HL-60 (cell line): ENCODE data around the gene ANKH.

Experiments used
- DNase-seq, 2 experiments: peaks; one replicate each; pipeline ENCODE4 v3.0.0-alpha.2; 2010 to 2020; ENCODE audit warnings: low read depth in 1 of 2, low spot score in 1 of 2
- H3K27ac ChIP-seq: fragments of 250-450 bp; sonication (Bioruptor Pico); replicated peaks from 2 replicates; pipeline ENCODE4 v1.5.1; 2020; ENCODE audit warnings: mild to moderate bottlenecking, moderate library complexity
- H3K27me3 ChIP-seq: fragments of 250-450 bp; sonication (Bioruptor Pico); 2 replicates; pipeline ENCODE4 v1.5.1; 2021; ENCODE audit warnings: mild to moderate bottlenecking, moderate library complexity; ENCODE audit not compliant: insufficient read depth, poor library complexity, severe bottlenecking
- H3K4me3 ChIP-seq: replicated peaks from 2 replicates; pipeline ENCODE4 v1.5.1; 2011; ENCODE audit warnings: mild to moderate bottlenecking, control low read depth, low read length; ENCODE audit not compliant: insufficient read depth
- GABPA ChIP-seq: IDR thresholded peaks from 2 replicates; pipeline ENCODE4 v1.6.1; 2012; ENCODE audit warnings: low read depth
- POLR2AphosphoS5 ChIP-seq: IDR thresholded peaks from 2 replicates; pipeline ENCODE4 v1.6.1; 2012; ENCODE audit warnings: low read depth
- SPI1 ChIP-seq: IDR thresholded peaks from 2 replicates; pipeline ENCODE4 v1.6.1; 2012; ENCODE audit warnings: low read depth, mild to moderate bottlenecking, borderline replicate concordance
- TF ChIP-seq, protein P1 (sequence below): IDR thresholded peaks from one replicate; pipeline ENCODE4 v1.5.1; 2011; ENCODE audit warnings: low read length, control low read depth, inconsistent platforms; ENCODE audit not compliant: insufficient read depth
- TF ChIP-seq, protein P2 (sequence below): IDR thresholded peaks from 2 replicates; pipeline ENCODE4 v1.6.1; 2012; ENCODE audit warnings: low read depth; ENCODE audit not compliant: insufficient replicate concordance

The ANKH gene

DNA sequence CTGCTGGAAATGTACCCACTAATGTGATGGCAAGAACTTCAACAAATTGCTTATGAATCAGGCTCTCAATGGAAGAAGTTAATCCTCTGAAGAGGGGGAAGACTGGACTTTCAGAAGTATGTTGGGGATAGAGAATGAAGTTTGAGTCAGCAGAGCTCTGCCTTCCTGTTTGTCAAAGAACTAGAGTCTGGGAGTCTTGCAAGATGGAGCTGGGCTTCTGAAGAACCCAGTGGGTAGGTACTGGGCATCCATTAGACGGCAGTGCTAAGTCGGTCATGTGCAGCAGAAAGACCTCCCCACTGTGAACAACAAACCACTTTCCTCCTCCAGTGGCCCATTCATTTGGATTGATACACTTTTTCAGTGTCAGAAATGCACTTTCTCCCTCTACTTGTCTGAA lies 172.4 kb downstream of the ANKH start:
- Histone ChIP-seq H3K4me3 (no peak overlapping the region), H3K27me3 (no peaks in the 10 kb centered on the region), H3K27ac (no peak overlapping the region)
- DNase-seq, result no peak
- TF ChIP-seq SPI1, result no peak
- TF ChIP-seq GABPA, result no peak

DNA sequence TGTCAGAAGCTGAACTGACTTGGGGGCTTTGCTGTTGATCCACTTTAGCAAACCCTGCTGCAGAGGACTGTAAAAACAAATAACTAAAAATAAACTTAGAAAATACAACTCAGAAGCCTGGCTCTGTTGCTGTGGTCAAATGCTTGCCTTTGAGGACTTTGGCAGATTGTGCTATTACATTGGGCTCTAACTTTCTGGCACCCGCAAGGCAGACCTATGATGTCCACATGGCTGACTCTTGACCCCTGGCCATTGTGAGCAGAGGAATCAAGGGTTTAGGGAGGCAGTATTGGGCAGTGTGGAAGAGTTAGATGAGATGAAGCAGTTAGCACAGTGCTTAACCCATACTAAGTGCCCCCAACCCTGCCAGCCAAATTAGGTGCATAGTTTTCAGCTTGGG lies 173.1 kb downstream of the ANKH start:
- no peak for DNase-seq
- TF ChIP-seq, protein P1, sequence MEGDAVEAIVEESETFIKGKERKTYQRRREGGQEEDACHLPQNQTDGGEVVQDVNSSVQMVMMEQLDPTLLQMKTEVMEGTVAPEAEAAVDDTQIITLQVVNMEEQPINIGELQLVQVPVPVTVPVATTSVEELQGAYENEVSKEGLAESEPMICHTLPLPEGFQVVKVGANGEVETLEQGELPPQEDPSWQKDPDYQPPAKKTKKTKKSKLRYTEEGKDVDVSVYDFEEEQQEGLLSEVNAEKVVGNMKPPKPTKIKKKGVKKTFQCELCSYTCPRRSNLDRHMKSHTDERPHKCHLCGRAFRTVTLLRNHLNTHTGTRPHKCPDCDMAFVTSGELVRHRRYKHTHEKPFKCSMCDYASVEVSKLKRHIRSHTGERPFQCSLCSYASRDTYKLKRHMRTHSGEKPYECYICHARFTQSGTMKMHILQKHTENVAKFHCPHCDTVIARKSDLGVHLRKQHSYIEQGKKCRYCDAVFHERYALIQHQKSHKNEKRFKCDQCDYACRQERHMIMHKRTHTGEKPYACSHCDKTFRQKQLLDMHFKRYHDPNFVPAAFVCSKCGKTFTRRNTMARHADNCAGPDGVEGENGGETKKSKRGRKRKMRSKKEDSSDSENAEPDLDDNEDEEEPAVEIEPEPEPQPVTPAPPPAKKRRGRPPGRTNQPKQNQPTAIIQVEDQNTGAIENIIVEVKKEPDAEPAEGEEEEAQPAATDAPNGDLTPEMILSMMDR, result no peak
- no peak for TF ChIP-seq POLR2AphosphoS5
- no peak for TF ChIP-seq GABPA
- TF ChIP-seq SPI1, result no peak
- TF ChIP-seq, protein P2, sequence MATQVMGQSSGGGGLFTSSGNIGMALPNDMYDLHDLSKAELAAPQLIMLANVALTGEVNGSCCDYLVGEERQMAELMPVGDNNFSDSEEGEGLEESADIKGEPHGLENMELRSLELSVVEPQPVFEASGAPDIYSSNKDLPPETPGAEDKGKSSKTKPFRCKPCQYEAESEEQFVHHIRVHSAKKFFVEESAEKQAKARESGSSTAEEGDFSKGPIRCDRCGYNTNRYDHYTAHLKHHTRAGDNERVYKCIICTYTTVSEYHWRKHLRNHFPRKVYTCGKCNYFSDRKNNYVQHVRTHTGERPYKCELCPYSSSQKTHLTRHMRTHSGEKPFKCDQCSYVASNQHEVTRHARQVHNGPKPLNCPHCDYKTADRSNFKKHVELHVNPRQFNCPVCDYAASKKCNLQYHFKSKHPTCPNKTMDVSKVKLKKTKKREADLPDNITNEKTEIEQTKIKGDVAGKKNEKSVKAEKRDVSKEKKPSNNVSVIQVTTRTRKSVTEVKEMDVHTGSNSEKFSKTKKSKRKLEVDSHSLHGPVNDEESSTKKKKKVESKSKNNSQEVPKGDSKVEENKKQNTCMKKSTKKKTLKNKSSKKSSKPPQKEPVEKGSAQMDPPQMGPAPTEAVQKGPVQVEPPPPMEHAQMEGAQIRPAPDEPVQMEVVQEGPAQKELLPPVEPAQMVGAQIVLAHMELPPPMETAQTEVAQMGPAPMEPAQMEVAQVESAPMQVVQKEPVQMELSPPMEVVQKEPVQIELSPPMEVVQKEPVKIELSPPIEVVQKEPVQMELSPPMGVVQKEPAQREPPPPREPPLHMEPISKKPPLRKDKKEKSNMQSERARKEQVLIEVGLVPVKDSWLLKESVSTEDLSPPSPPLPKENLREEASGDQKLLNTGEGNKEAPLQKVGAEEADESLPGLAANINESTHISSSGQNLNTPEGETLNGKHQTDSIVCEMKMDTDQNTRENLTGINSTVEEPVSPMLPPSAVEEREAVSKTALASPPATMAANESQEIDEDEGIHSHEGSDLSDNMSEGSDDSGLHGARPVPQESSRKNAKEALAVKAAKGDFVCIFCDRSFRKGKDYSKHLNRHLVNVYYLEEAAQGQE, result no peak

DNA sequence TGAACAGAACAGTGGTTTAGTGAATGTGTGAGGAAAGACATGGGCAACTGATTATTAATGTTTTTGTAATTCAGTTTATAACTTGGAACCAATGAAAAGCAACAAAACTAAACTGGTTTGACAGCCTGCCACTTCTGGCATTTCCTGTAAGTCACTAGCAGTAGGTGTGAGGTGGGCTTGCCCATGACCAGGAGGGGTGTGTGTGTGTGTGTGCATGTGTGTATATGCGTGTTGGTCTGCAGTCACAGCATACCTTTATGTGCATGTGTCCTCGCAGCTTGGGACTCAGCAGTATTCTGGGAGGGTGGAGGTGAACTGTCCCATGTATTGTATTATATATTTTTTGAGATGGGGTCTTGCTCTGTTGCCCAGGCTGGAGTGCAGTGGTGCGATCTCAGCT lies 174.7 kb downstream of the ANKH start:
- DNase-seq, result no peak
- no peaks in the 10 kb centered on the region for H3K27me3 ChIP-seq
- no peak overlapping the region for H3K27ac ChIP-seq
- TF ChIP-seq SPI1, result no peak
- TF ChIP-seq, protein P1, result no peak
- no peak overlapping the region for H3K4me3 ChIP-seq

More for the DNA sequence above, 173.1 kb downstream of the ANKH start:
- no peaks in the 10 kb centered on the region for H3K27me3 ChIP-seq
- no peak overlapping the region for H3K4me3 ChIP-seq
- H3K27ac ChIP-seq, result no peak overlapping the region

DNA sequence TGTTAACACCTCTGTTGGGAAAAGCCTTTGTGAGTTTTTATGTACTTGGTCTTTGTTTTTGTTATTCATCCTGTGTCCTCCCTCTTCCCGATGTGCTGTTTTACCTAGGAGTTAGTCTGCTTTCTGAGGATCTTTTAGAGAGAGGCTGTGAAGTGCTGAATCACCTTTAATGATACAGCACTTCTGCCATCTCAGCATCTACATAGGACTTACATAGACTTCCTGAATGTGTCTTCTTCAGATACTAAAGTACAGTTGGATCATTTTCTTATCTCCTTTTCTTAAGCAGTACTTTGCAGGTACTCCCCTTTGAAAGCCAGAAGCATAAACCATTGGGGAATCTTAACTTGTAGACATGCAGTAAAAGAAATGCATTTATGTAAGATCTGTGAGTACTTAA lies 175.5 kb downstream of the ANKH start:
- no peaks in the 10 kb centered on the region for H3K27me3 ChIP-seq
- no peak for DNase-seq
- TF ChIP-seq, protein P2, result no peak
- TF ChIP-seq SPI1, result no peak
- TF ChIP-seq, protein P1, result no peak
- no peak for TF ChIP-seq POLR2AphosphoS5
- TF ChIP-seq GABPA, result no peak
- H3K4me3 ChIP-seq, result no peak overlapping the region
- no peak overlapping the region for H3K27ac ChIP-seq
